Inflammatory macrophage (primary cell): ENCODE data around the gene RBKS.

Experiments
- DNase-seq, 2 donors: peaks; one replicate each; pipeline ENCODE4 v3.0.0-alpha.2; 2020 to 2022

Gene RBKS

GRCh38 chr2:27796791-27797765 lies 93.1 kb downstream of the RBKS start:
- DNase-seq = peak; percentile 37 to 65

- no peak for DNase-seq
Observed at GRCh38 chr2:27795868-27796277, 94.3 kb downstream of the RBKS start.

GRCh38 chr2:27795093-27795834 lies 94.9 kb downstream of the RBKS start:
- DNase-seq = no peak

DNA sequence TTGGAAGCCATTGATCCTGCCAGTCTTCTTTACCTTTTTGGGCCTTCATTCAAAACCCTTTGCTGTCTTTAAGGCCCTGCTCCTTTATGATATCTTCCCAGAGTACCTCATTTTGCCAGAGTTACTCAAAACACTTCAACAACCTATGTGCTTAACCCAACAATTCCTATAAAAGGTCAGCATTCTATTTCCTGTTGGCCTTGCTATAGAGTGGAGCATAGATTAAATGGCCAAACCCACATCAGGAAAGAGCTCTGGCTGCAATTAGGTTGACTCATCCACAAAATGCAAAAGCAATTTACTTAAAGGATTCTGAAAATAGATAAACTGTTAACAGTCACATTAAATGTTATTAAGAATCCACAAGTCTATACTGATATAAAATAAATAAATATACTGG lies 97.4 kb downstream of the RBKS start:
- no peak for DNase-seq

DNA sequence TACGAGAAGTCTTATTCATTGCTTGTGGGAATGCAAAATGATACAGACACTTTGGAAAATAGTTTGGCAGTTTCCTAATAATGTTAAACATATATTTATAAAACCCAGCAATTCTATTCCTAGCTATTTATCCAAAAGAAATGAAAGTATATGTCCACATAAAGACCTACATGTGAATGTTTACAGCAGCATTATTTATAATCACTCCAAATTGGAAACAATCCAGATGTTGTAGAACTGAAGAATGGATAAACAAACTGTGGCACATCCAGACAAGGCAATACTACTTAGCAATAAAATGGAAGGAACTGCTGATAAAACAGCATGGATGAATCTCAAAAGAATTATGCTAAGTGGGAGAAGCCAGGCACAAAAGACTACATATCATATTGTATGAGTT lies 99.4 kb downstream of the RBKS start:
- DNase-seq = no peak

DNA sequence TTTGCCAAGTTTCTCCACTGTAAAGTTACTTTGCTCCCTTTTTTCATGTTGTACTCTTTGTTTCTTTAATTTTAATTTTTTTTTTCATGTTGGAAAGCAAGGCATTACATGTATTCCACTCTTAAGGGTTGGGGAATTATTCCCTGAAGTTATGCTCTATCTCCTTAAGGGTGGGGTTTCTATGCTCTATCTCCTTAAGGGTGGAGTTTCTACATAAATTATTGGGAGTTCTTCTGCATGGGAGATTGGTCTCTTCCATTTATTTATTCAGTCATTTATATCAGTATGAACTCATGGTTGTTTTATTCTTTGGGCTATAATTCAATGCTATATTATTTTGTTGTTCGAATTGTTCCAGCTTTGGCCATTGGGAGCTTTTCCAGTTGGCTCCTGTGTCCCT lies 107.5 kb downstream of the RBKS start:
- DNase-seq = no peak

DNA sequence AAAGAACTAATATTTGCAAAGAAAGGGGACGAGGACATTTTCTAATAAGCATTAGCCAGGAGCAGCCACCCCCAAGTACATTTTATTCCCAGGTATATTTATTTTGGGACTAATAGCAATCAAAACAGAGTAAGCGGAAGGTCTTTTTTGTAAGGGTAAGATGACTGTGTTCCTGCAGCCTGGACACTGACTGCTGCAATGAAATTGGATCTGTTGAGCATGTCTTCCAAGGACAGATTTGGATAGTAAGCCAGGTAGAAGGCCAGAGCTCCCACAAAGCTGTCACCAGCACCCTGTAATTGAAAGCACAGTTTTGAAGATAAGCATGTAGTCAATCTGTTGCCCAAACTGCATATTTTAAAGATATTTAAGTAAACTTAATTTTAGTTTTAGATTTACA lies 108.7 kb downstream of the RBKS start:
- DNase-seq = no peak

- no peak for DNase-seq
Observed at GRCh38 chr2:27779417-27780055, 110.7 kb downstream of the RBKS start.

- no peak for DNase-seq
Observed at GRCh38 chr2:27776696-27777095, 113.5 kb downstream of the RBKS start.

- DNase-seq = no peak
Observed at GRCh38 chr2:27776097-27776496, 114.1 kb downstream of the RBKS start.

DNA sequence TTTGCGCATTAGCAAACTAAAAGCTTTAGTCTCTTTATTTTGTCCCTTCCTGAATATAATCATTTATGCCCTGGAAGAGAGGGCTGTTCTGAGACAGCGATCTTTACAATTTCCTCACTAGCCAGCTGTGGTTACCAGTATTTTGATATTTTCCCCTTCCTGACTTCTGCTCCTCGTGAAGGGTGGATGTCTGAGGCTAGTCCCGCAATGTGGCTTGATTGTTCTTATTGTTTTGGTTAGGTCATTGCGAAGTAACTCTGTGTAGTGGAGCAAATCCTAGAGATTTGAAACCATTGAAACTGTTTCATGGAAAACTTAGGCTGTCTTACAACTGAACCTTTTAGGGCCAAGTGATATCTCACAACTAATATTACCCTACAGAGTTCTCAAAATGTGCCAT lies 116.2 kb downstream of the RBKS start:
- no peak for DNase-seq

DNA sequence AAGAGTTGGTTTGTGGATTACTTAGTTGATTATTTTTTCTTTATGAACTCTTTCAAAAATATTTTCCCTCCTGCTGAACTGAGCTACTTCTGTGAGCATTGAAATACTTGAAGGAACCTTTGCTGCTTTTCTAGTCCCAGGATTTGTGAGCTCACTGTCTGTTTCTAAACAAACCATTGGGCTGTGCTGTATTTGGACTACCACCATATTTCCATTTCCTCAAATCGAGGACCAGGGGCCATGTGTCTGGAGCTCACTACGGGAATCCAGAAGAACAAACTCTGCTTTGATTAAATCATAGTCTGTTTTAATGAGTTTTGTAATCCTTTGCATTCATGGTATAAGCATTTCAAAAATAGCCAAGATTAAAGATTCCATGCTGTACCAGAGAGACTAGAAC lies 117.4 kb downstream of the RBKS start:
- DNase-seq = peak in 1 of 2 donors; percentile 43

DNA sequence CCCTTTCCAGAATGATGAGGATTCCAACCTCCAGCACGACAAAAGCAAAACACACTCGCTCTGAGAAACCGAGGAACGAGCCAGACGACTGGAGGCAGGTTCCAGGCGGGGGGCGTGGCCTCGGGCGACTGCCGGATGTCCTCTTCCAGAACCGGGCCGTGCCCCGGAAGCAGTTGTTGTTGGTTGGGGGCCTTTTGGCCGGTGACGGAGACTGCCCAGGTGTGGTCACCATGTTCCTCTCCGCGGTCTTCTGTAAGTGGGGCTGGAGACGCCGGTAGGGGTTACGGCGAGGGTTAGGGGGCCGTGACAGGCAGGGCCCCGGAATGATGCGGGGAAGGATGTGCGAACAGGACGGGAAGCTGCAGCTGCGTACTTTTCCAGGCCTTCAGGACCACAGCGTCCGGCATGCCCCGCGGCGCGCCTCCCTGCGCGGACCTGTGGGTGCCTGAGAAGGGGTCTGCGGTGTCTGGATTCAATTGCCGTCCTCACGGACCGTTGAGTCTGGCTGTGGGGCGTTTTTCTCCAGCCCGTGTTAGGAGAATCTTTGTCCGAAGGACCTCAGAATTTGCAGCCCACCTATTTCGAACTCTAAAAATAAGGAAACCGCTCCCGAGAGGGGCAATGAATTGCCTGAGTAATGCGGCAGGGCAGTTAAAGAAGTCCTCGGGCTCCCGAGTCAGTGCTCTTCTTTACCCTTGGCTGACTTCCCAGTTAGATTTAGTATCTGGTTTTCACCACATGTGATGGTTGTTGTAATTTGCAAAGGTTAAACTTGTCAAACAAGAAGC lies 118.4 kb downstream of the RBKS start, which contains the start of gene MRPL33:
Gene MRPL33, plus strand, starts transcription at position 172 of the 788 bp plus-strand sequence. Its CDS starts 59 bp downstream, at position 231.
- DNase-seq = peak; percentile 83 to 92

GRCh38 chr2:27771202-27771547 lies 119.0 kb downstream of the RBKS start:
- DNase-seq = no peak

DNA sequence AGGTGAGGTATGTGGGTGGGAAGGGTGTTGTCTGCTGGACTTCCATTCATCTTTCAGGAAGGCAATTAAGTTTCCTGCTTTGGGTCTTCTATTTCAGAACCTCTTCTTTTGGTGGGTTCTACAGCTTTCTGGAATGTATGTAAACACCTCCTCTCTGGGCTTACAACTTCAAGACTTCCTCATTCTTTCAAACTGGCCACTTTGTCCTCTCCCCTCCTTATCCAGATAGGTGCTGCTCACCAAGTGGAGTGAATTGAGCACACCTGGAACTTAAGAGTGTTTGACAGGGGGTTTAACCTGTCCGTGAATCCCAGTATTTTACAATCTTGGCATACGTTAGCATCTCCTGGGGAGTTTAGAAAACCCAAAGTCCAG lies 123.9 kb downstream of the RBKS start:
- DNase-seq = no peak

DNA sequence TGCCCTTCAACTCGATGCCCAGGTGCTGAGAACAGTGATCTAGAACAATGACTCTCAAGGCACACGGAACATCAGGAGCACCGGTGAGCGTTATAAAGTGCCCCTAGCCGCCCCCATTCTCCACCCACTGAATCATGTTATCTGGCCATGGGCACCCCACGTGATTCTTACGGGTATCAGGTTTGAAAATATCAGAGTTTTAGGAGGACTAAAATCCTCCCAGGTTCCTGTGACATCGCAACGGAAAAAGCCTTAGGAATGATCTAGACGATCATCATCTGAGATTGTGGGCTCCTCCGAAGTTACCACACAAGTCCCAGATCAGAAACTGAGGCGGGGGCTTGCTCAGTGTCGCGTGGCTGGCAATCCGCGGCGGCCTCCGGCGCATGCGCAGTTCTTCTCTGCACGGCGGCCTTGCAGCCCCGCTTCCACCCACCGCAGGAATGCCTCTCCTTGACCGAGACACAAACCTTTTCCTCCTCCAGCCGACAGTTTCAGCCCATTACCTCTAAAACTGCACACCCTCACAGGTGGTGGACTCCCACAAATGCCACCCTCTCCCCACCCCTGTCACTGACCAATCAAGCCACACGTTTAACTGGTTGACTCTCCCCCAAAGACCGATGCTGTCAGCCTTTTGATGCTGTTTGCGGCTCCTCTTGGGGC lies 124.4 kb downstream of the RBKS start:
- DNase-seq = peak; percentile 6 to 54

- DNase-seq = peak in 1 of 2 donors; percentile 58
Observed at GRCh38 chr2:27764526-27764925, 125.7 kb downstream of the RBKS start.

DNA sequence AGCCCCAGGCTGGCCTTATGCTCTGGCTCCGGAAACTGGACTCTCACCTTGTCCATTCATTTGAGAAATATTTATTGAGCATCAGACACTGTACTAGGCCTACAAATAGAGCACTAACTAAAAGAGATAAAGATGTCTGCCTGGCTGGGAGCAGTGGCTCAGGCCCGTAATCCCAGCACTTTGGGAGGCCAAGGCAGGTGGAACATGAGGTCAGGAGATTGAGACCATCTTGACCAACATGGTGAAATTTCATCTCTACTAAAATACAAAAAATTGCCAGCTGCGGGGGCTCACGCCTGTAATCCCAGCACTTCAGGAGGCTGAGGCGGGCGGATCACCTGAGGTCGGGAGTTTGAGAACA lies 126.3 kb downstream of the RBKS start:
- no peak for DNase-seq

GRCh38 chr2:27762951-27763906 lies 127.0 kb downstream of the RBKS start:
- DNase-seq = no peak
